ENCODE data around the gene RAD1. TPM values are rescaled to one million over a fixed set of nuclear protein-coding genes. Genes with fewer than 3 reads are reported as not detected.
A peak's percentile ranks its signal among the peaks of the same experiment; 100 is the strongest.

RAD1 gene
- total RNA-seq: 10 to 100 TPM in 3 of 4 donors, 1 to 10 TPM in 1; 5.1 to 36.2 (median 25.0) TPM

DNA sequence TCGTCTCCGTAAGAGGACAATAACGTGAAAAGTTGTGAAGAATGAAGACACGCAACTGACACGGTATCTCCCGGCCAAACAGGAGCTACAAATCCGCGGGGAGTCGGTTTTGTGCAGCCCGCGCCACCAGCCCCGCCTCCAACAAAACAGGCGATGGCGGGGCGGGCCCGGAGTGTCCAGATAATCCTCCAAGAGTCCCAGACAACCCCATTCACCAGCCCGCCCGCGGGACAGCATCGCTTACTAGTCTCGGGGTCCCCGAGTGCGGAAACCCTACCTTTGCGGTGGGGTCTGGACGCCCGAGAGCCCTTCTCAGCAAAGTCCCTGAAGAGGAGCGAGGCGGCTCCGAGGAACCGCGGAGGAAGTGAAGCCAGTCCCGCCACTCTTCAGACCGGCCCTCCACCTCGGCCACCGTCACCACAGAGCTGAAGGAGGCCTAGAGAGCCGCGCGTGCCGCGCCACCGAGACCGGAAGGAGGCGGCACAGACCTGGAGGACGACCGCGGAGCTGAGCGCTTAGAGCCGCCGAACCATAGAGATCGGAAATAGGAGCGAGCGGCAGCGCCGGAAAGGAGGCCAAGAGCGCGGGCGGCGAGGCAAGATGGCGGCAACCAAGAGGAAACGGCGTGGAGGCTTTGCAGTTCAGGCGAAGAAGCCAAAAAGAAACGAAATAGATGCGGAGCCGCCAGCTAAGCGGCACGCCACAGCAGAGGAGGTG lies at the start of gene RAD1, which contains the start of gene BRIX1:
Gene RAD1 (minus strand): TSS at position 366 of the 717 bp plus-strand sequence. CDS start 612 bp downstream, outside the sequence.
Gene BRIX1 (plus strand): TSS at position 573 of the 717 bp plus-strand sequence. CDS start 28 bp downstream, at position 601.
- peak; percentile 49 to 62 for TF ChIP-seq POLR2A (IDR thresholded peaks at IDR 0.05)
- TF ChIP-seq CTCF (IDR thresholded peaks at IDR 0.05): peak; percentile 30 to 58 (median 50)
- peak; percentile 94 to 96 for DNase-seq
- Histone ChIP-seq H3K9me3 (no peaks in the 10 kb centered on the region), H3K27me3 (no peaks in the 10 kb centered on the region), H3K27ac (peak within 1 kb of the TSS; percentile 83 to 89), H3K4me1 (peaks cover 7 to 10% of the 10 kb centered on the region in 2 donors), H3K36me3 (no peaks in the 10 kb centered on the region), H3K4me3 (peak within 1 kb of the TSS; percentile 60 to 99)
- intact Hi-C loops (cut with DNase I; ENCODE audit: low total_unique reads): no loop called here

- TF ChIP-seq CTCF (IDR thresholded peaks at IDR 0.05) (no peak), POLR2A (IDR thresholded peaks at IDR 0.05) (no peak)
Observed at GRCh38 chr5:34959323-34959722, 44.0 kb upstream of the RAD1 start.

DNA sequence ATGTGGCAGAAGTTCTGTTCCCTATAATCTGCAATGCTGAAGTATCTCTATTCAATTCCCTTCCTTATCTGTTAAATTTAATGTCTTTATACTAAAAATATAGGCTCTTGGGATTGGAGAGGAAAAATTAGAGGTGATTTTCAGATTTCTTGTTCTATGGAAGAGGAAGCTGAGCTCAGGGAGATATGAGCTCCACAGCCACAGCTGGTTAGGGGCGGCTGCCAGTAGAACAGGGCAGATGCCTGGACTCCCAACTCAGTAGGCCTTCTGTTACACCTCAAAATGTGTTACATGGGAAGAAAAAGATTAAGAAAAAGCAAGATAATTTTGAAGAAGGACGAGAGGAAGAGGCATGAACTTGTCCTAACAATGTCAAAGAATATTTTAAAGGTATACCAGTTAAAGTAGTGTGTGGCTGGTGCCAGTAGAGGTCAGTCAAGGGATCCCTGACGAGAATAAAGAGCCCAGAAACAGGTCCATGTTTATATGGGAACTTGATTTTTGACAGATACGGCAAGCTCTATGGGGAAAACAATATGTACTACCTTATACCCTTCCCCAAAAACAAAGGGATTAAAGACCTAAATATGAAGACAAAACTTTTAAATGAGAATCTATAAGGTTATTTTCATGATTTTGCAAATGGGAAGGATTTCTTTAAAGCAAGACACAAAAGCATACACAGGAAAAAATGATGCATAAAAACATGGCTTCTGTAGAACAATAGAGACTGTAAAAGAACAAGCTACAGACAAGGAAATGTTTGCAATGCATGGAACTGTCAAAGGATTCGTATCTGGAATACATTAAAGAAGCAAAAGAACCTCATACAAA lies 42.8 kb upstream of the RAD1 start:
- no peaks in the 10 kb centered on the region for H3K27me3 ChIP-seq
- intact Hi-C loops (cut with DNase I; ENCODE audit: low total_unique reads): no loop called here
- TF ChIP-seq POLR2A (IDR thresholded peaks at IDR 0.05) (no peak), CTCF (IDR thresholded peaks at IDR 0.05) (peak in 3 of 4 experiments; percentile 11 to 56 (median 33))
- H3K27ac ChIP-seq: peak overlapping the region in 1 of 2 donors; percentile 11
- H3K9me3 ChIP-seq: no peaks in the 10 kb centered on the region
- H3K4me3 ChIP-seq: no peak overlapping the region
- no peaks in the 10 kb centered on the region for H3K4me1 ChIP-seq
- peak in 1 of 2 donors; percentile 26 for DNase-seq
- no peaks in the 10 kb centered on the region for H3K36me3 ChIP-seq

More at GRCh38 chr5:34959323-34959722, 44.0 kb upstream of the RAD1 start:
- intact Hi-C loops (cut with DNase I; ENCODE audit: low total_unique reads): no loop called here
- Histone ChIP-seq H3K27me3 (no peaks in the 10 kb centered on the region), H3K9me3 (no peaks in the 10 kb centered on the region), H3K36me3 (no peaks in the 10 kb centered on the region), H3K27ac (no peak overlapping the region), H3K4me1 (no peaks in the 10 kb centered on the region), H3K4me3 (no peak overlapping the region)
- DNase-seq: no peak

GRCh38 chr5:34957321-34957720 lies 42.0 kb upstream of the RAD1 start:
- Histone ChIP-seq H3K27ac (peak overlapping the region in 1 of 2 donors; percentile 11), H3K27me3 (no peaks in the 10 kb centered on the region), H3K36me3 (no peaks in the 10 kb centered on the region), H3K4me3 (no peak overlapping the region), H3K9me3 (no peaks in the 10 kb centered on the region), H3K4me1 (no peaks in the 10 kb centered on the region)
- no peak for TF ChIP-seq POLR2A (IDR thresholded peaks at IDR 0.05)
- TF ChIP-seq CTCF (IDR thresholded peaks at IDR 0.05): no peak
- no peak for DNase-seq
- intact Hi-C loops (cut with DNase I; ENCODE audit: low total_unique reads): no loop called here
